ENCODE data around the gene IQSEC3.

- TF ChIP-seq, protein P1, sequence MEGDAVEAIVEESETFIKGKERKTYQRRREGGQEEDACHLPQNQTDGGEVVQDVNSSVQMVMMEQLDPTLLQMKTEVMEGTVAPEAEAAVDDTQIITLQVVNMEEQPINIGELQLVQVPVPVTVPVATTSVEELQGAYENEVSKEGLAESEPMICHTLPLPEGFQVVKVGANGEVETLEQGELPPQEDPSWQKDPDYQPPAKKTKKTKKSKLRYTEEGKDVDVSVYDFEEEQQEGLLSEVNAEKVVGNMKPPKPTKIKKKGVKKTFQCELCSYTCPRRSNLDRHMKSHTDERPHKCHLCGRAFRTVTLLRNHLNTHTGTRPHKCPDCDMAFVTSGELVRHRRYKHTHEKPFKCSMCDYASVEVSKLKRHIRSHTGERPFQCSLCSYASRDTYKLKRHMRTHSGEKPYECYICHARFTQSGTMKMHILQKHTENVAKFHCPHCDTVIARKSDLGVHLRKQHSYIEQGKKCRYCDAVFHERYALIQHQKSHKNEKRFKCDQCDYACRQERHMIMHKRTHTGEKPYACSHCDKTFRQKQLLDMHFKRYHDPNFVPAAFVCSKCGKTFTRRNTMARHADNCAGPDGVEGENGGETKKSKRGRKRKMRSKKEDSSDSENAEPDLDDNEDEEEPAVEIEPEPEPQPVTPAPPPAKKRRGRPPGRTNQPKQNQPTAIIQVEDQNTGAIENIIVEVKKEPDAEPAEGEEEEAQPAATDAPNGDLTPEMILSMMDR (conservative IDR thresholded peaks at IDR 0.05; ENCODE audit: low read length), result no peak
- no peak for TF ChIP-seq EZH2phosphoT487 (IDR thresholded peaks at IDR 0.05; ENCODE audit: borderline replicate concordance)
Measured at GRCh38 chr12:181921-182320, 115.4 kb downstream of the IQSEC3 start.

All from Loucy (cell line).